GM12891 (cell line): ENCODE data around the gene AGFG1.
A peak's percentile ranks its signal among the peaks of the same experiment; 100 is the strongest.

ENCODE experiments used
- DNase-seq: peaks from one replicate; pipeline ENCODE4 v3.0.0; 2011; ENCODE audit warnings: low spot score; ENCODE audit not compliant: insufficient read length
- FAIRE-seq: peaks from 2 replicates; lab custom pipeline; 2011; peaks lifted over from hg19 to GRCh38; lab: Jason Lieb, UNC
- PAX5 ChIP-seq: IDR thresholded peaks from 2 replicates; pipeline ENCODE4 v1.6.1; 2011; ENCODE audit warnings: low read length, moderate library complexity, mild to moderate bottlenecking; ENCODE audit not compliant: insufficient read depth, severe bottlenecking
- POLR2A ChIP-seq: IDR thresholded peaks from 2 replicates; pipeline ENCODE4 v1.6.1; 2011; ENCODE audit warnings: low read depth, low read length, control low read depth
- POLR2AphosphoS5 ChIP-seq: IDR thresholded peaks from 2 replicates; pipeline ENCODE4 v1.6.1; 2011; ENCODE audit warnings: low read depth, low read length, control low read depth
- POU2F2 ChIP-seq: IDR thresholded peaks from 2 replicates; pipeline ENCODE4 v1.6.1; 2011; ENCODE audit warnings: low read depth, mild to moderate bottlenecking, control low read depth, low read length, moderate library complexity
- SPI1 ChIP-seq: IDR thresholded peaks from 2 replicates; pipeline ENCODE4 v1.6.1; 2011; ENCODE audit warnings: low read depth, low read length, control low read depth
- TAF1 ChIP-seq: IDR thresholded peaks from 2 replicates; pipeline ENCODE4 v1.6.1; 2011; ENCODE audit warnings: low read depth, low read length, control low read depth

The AGFG1 gene

GRCh38 chr2:227450311-227450841 is 21.6 kb upstream of the AGFG1 start:
- DNase-seq, result no peak
- TF ChIP-seq POLR2A, result no peak
- no peak for TF ChIP-seq PAX5
- no peak for TF ChIP-seq POLR2AphosphoS5
- TF ChIP-seq POU2F2, result no peak
- TF ChIP-seq TAF1, result no peak
- TF ChIP-seq SPI1, result no peak
- no peak for FAIRE-seq

- TF ChIP-seq PAX5 (no peak), SPI1 (no peak), TAF1 (no peak), POLR2AphosphoS5 (no peak)
- DNase-seq (no peak), FAIRE-seq (no peak)
Observed at GRCh38 chr2:227450926-227451654, 20.9 kb upstream of the AGFG1 start.

DNA sequence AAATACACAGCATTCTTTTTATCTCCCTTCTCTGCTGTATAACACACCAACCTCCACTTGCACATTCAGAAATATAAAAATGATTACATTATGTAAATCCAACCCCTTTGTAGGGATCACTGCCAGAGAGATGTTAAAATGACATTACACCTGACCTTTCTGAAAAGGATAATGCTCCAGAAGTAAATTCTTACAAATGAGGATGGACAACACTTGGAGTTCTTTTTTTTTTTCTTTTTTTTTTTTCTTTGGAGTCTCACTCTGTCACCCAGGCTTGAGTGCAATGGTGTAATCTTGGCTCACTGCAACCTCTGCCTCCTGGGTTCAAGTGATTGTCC is 20.3 kb upstream of the AGFG1 start:
- no peak for DNase-seq
- no peak for FAIRE-seq
- TF ChIP-seq TAF1 (no peak), PAX5 (no peak), POLR2A (no peak), POLR2AphosphoS5 (no peak), SPI1 (no peak), POU2F2 (no peak)

DNA sequence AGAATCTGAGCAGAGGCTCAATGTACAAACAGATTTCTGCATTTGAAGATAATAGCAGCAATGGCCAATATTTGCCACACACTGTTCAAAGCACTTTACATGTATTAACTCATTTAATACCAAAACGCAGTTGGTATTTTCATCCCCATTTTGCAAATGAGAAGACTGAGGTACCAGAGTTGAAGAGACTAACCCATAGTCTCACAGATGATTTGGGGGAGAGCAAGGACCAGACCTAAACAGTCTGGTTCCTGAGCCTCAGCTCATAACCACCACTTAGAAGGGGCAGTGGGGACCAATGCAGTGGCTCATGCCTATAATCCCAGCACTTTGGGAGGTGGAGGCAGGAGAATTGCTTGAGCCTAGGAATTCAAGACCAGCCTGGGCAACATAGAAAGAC is 18.1 kb upstream of the AGFG1 start:
- TF ChIP-seq POLR2A (no peak), PAX5 (no peak), POU2F2 (no peak), SPI1 (no peak), TAF1 (no peak), POLR2AphosphoS5 (no peak)
- DNase-seq (no peak), FAIRE-seq (no peak)

GRCh38 chr2:227454323-227454860 is 17.6 kb upstream of the AGFG1 start:
- TF ChIP-seq TAF1 (no peak), SPI1 (no peak)
- peak; percentile 13 for FAIRE-seq

GRCh38 chr2:227455200-227455599 is 16.8 kb upstream of the AGFG1 start:
- DNase-seq, result no peak
- FAIRE-seq, result peak; percentile 74
- no peak for TF ChIP-seq POLR2AphosphoS5
- TF ChIP-seq POU2F2, result no peak
- TF ChIP-seq PAX5, result no peak

More at GRCh38 chr2:227454323-227454860, 17.6 kb upstream of the AGFG1 start:
- DNase-seq, result no peak

- no peak for TF ChIP-seq POU2F2
- TF ChIP-seq SPI1, result no peak
- no peak for TF ChIP-seq PAX5
- no peak for TF ChIP-seq POLR2A
- TF ChIP-seq TAF1, result no peak
- no peak for TF ChIP-seq POLR2AphosphoS5
- DNase-seq, result no peak
- FAIRE-seq, result no peak
Observed at GRCh38 chr2:227456102-227456501, 15.9 kb upstream of the AGFG1 start.

DNA sequence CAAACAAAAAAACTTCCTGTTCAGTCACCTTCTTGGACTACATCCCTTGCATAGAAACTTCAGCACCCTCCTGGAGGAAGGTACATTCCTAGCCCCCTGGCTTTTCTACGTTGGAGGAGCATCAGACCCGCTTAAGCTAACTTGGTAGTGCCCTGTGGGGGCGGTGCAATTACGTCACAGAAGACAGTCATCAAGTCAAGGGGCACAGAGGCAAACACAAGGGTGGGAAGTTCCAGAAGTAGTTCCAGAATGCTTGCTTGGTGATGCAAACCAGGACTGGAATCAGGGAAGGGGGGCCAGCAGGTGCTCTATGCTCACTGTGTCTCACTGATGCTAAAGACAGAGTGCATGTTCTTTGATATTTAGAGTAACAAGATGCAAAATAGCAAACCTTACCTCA is 15.2 kb upstream of the AGFG1 start:
- no peak for TF ChIP-seq SPI1
- FAIRE-seq (no peak), DNase-seq (no peak)

DNA sequence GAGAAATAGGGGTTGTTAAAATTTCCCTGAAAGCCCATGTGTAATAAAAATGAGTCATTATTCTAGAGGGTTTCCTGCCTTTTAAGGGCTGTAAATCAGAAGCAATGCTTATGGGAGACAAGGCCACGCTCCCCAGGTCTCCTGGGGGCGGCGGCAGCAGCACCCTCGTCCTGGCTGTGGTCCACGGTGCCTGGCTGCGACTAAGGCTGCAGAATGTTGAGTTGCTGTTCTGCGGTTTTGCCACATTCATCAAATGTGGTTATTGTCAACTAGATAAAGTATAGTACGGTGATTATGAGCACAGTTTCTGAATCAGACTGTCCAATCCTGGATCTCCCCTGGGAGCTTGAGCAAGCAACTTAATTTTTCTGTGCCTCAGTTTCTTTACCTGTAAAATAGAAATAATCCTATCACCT is 11.9 kb upstream of the AGFG1 start:
- FAIRE-seq, result peak; percentile 89
- TF ChIP-seq SPI1 (no peak), POLR2A (no peak), PAX5 (peak; percentile 57), TAF1 (no peak), POU2F2 (no peak)
- DNase-seq, result no peak

GRCh38 chr2:227460833-227461232 is 11.1 kb upstream of the AGFG1 start:
- FAIRE-seq (no peak), DNase-seq (no peak)
- TF ChIP-seq POLR2AphosphoS5 (no peak), POU2F2 (no peak), POLR2A (no peak), PAX5 (no peak), SPI1 (no peak), TAF1 (no peak)
